WERI-Rb-1 (cell line): ENCODE data around the gene DCHS2.
A peak's percentile ranks its signal among the peaks of the same experiment; 100 is the strongest.

Experiments
- DNase-seq: peaks from one replicate; pipeline ENCODE4 v3.0.0-alpha.2; 2020
- H3K27ac ChIP-seq: fragments of 250-450 bp; sonication (Bioruptor Pico); 2 replicates; pipeline ENCODE4 v1.5.1; 2020; ENCODE audit warnings: mild to moderate bottlenecking, moderate library complexity
- H3K27me3 ChIP-seq: fragments of 250-450 bp; sonication (Bioruptor Pico); 2 replicates; pipeline ENCODE4 v1.5.1; 2021; ENCODE audit warnings: mild to moderate bottlenecking, low read depth, moderate library complexity; ENCODE audit not compliant: insufficient read depth, severe bottlenecking
- H3K36me3 ChIP-seq: fragments of 250-450 bp; sonication (Bioruptor Pico); 2 replicates; pipeline ENCODE4 v1.5.1; 2020; ENCODE audit warnings: mild to moderate bottlenecking, moderate library complexity
- H3K4me3 ChIP-seq: 2 replicates; pipeline ENCODE4 v1.5.1; 2011; ENCODE audit warnings: low read depth, mild to moderate bottlenecking, control low read depth, low read length
- H3K9me3 ChIP-seq: fragments of 250-450 bp; sonication (Bioruptor Pico); 2 replicates; pipeline ENCODE4 v1.5.1; 2021; ENCODE audit warnings: mild to moderate bottlenecking, moderate library complexity; ENCODE audit not compliant: severe bottlenecking
- CTCF ChIP-seq: IDR thresholded peaks from 2 replicates; pipeline ENCODE4 v1.5.1; 2011; ENCODE audit warnings: low read depth, mild to moderate bottlenecking, control low read depth, inconsistent platforms, low read length

Gene DCHS2

GRCh38 chr4:154277172-154277571 lies 214.4 kb downstream of the DCHS2 start:
- TF ChIP-seq CTCF, result no peak

GRCh38 chr4:154276496-154276895 lies 215.1 kb downstream of the DCHS2 start:
- Histone ChIP-seq H3K36me3 (no peaks in the 10 kb centered on the region), H3K4me3 (no peak overlapping the region), H3K27ac (no peak overlapping the region), H3K27me3 (no peaks in the 10 kb centered on the region), H3K9me3 (no peaks in the 10 kb centered on the region)
- no peak for TF ChIP-seq CTCF
- no peak for DNase-seq

More at GRCh38 chr4:154277172-154277571, 214.4 kb downstream of the DCHS2 start:
- H3K36me3 ChIP-seq, result no peaks in the 10 kb centered on the region
- H3K4me3 ChIP-seq, result no peak overlapping the region
- no peaks in the 10 kb centered on the region for H3K27me3 ChIP-seq
- H3K27ac ChIP-seq, result no peak overlapping the region
- H3K9me3 ChIP-seq, result no peaks in the 10 kb centered on the region
- no peak for DNase-seq

- Histone ChIP-seq H3K36me3 (no peaks in the 10 kb centered on the region), H3K27ac (no peak overlapping the region), H3K4me3 (no peak overlapping the region), H3K9me3 (no peaks in the 10 kb centered on the region), H3K27me3 (peaks cover 4% of the 10 kb centered on the region)
- no peak for DNase-seq
- TF ChIP-seq CTCF, result peak; percentile 21; the same call in 1 of the 2 replicates
These were observed 236.6 kb downstream of the DCHS2 start for GRCh38 chr4:154254999-154255398.

GRCh38 chr4:154234576-154234975 lies 257.0 kb downstream of the DCHS2 start:
- Histone ChIP-seq H3K27me3 (peaks cover 16% of the 10 kb centered on the region), H3K9me3 (no peaks in the 10 kb centered on the region), H3K4me3 (no peak overlapping the region), H3K36me3 (no peaks in the 10 kb centered on the region), H3K27ac (no peak overlapping the region)
- no peak for DNase-seq
- no peak for TF ChIP-seq CTCF

- H3K27me3 ChIP-seq, result peaks cover 21% of the 10 kb centered on the region
- no peaks in the 10 kb centered on the region for H3K9me3 ChIP-seq
- no peak overlapping the region for H3K4me3 ChIP-seq
- TF ChIP-seq CTCF, result no peak
- H3K27ac ChIP-seq, result no peak overlapping the region
- no peaks in the 10 kb centered on the region for H3K36me3 ChIP-seq
- no peak for DNase-seq
These were observed 259.7 kb downstream of the DCHS2 start for GRCh38 chr4:154231806-154232478.

- peaks cover 21% of the 10 kb centered on the region for H3K27me3 ChIP-seq
- no peak for TF ChIP-seq CTCF
- H3K9me3 ChIP-seq, result no peaks in the 10 kb centered on the region
- no peak overlapping the region for H3K27ac ChIP-seq
- DNase-seq, result no peak
- H3K36me3 ChIP-seq, result no peaks in the 10 kb centered on the region
- H3K4me3 ChIP-seq, result no peak overlapping the region
These were observed 260.9 kb downstream of the DCHS2 start for GRCh38 chr4:154230723-154231122.
